Loucy (cell line): ENCODE measurements around the gene GPR156.

Experiments used
- CTCF ChIP-seq: fragments of 200-600 bp; sonication (generic); conservative IDR thresholded peaks from 2 replicates; pipeline ENCODE4 v1.5.1; 2014; ENCODE audit warnings: mild to moderate bottlenecking, antibody characterized with exemption, low read length
- EZH2phosphoT487 ChIP-seq: fragments of 200-600 bp; IDR thresholded peaks from 2 replicates; pipeline ENCODE4 v1.6.1; 2018; ENCODE audit warnings: antibody characterized with exemption, mild to moderate bottlenecking, moderate library complexity, borderline replicate concordance

DNA sequence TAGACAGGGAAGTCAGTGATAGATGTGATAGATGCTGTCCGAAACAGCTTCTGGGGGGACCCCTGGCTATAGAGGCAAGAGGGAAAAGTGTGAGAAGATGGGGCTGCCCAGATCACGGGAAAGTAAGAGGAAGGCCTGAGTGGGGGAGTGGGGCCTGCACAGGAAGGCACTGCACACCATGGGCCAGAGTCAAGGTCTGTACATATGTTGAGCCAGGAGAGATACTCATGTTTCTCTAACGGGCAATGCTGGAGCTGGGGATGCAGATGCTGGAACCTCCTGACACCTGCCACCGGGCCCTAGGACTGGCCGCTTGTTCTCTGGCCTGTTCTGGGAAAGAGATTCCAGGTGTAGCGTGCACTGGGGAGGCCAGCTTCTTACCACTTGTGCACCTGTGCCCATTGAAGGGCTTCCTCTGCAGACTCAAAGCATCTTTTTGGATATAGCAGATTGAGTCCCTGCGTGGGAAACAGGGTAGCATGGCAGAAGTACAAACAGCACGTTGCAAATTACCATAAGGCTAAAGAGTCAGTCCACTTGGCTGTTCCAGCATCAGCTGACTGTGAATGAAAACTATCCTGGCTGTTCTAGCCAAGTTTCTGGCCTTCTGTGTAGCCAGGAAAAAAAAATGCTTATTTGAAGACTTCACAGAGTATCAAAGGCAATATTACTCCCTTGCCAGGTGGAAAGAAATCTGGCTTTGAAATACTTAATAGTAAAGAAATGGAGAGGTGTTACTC, 113.7 kb downstream of the GPR156 start:
- TF ChIP-seq EZH2phosphoT487 = no peak
- TF ChIP-seq CTCF = no peak
